ENCODE measurements around the gene ACOT6.
"Not testable (repeated sequence)": the region's sequence is repeated elsewhere in the genome, so short reads cannot be mapped to it uniquely, and the experiment has no call there.

The ACOT6 gene

DNA sequence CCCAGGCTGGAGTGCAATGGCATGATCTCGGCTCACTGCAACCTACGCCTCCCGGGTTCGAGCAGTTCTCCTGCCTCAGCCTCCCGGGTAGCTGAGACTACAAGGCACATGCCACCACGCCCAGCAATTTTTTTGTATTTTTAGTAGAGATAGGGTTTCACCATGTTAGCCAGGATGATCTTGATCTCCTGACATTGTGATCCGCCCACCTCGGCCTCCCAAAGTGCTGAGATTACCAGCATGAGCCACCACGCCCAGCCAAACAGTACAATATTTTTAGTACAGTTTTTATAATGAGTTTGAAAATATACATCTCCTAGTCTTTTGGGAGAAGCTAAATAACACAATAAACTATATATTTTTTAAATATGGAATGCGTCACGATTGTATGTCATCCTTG, 46.9 kb downstream of the ACOT6 start:
- not testable (repeated sequence) for DNase-seq

DNA sequence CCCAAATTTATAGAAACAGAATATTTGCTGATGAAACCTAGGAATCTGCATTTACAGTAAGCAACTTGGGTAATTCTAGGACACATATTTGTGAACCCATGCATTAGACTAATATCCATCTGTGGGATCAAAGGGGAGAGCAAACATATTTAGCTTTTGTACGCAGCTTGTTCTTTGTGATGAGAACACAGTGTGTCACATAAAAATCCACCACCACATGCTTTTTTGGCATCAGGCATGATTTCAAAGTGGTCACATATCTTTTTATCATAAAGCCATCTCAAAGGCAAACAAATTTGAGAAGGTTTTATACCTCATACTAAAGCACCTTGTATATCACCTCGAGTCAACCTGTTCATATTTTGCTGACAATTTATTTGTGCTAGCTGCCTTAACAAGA, 48.2 kb downstream of the ACOT6 start:
- no peak for DNase-seq

DNA sequence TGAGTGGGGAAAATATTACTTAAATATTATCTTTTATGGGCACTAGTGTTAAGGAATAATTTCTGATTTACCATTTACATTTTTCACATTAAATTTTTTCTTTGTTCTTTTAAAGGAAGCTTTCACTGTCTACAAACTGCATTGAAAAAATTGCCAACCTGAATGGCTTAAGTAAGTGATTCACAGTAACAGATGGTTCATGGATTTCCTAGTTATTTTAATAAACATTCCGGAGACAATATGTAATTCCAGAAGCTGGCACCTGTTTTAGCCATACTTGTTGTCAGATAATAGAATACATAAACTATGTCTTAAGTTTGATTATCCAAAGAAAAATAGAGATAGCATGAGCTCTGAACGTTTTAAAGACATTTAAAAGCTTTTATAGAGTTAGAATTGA, 49.6 kb downstream of the ACOT6 start:
- no peak for DNase-seq

DNA sequence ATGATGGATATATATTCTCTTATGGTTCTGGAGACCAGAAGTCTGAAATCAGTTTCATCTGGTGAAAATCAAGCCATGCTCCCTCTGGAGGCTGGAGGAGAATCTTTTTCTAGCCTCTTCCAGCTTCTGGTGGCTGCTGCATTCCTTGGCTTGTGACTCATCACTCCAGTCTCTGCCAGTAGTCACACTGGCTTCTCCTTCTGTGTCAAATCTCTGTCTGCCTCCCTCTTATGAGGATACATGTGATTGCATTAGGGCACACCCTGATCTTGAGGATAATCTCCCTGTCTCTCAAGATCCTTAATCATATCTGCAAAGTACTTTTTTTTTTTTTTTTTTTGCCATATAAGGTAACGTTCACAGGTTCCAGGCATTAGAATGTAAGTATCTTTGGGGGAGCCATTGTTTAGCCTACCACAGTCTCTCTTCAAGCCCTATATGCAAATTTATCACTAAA, 50.2 kb downstream of the ACOT6 start:
- no peak for DNase-seq

DNA sequence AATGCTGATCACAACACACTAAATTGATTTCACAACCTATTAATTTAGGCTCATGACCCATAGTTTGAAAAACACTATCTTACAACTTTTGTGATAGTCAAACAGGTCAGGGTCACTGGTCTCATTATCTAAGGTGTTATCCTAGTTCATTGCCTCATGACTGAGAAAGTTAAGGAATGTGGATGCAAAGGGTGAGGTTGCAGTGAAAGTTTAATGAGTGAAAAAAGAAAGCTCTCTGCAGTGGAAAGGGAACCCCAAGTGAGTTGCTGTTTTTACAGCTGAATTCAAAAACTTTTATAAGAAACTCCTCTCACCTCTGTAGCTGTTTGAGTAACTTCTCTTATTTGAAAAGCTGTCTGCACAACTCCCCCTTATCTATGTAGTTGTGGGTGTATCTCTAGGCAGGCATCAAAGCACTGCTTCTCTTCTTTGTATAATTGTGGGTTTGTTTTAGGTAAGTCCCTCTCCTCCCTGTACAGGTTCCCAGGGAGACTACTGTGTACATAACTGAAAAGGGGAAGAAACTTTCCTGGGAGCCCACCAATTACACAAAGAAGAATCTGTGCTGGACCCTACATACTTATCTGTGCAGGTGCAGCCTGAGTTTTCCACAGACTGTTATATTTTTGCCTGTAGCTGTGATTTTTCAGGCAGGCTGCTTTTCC, 51.4 kb downstream of the ACOT6 start:
- DNase-seq: no peak

DNA sequence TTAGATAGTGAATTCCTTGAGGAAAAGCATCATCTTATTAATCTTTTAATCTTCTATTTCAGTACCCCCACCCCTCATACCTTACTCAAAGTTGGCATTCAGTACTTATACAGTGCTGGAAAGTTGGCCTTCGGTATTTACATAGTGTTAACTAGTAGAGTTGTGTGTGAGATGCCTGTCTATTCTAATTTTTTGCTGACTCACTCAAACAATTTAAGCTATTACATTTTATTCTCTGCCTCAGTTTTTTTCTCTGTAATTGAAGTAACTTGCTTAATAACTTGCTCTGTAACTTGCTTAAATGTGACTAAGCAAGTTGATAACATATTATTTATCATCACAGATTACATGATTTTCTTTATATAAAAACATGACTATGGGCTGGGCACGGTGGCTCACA, 52.8 kb downstream of the ACOT6 start:
- DNase-seq: no peak

DNA sequence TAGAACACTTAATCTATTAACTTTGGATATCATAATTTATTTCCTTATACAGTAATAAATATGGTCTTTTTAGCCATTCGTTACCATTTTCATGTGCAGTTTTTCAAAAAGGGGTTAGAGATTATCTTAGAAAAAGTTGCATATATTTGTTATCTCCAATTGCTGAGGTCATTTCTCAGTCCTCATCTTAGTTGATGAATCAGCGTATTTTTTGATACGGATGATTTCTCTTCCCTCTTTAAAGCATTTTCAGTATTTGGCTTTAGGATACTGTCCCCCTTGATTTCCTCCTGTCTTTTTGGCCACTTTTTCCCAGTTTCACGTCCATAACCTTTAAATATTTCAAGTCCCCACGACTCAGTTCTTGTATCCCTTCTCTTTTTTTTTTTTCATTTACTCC, 54.3 kb downstream of the ACOT6 start:
- no peak for DNase-seq

DNA sequence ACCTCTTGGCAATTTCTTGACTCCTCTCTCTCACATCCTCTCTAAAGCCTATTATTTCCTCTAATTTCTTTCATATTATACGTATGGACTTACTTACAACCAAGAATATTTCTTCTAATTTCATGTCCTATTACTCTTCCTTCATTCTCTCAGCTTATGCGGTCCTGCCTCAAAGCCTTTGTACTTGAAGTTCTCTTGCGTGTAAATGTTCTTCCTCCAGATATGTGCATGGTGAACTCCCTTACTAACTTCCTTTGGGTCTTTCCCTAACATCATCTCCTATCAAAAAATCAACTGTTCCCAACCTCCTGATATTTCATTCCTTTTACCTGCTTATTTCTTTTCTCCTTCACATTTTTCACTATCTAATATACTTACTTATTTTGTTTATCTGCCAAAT, 55.5 kb downstream of the ACOT6 start:
- DNase-seq: no peak

All from NCI-H526 treated with DMSO at 0.1 percent for 48 hours (cell line).